A549 treated with GW870086 at 1 μM for 4 hours (cell line): ENCODE measurements around the gene OGDHL. TPM values are rescaled to one million over a fixed set of nuclear protein-coding genes. Genes with fewer than 3 reads are reported as not detected.

Experiments used
- total RNA-seq: library from RNA; stranded (reverse); fragments of 200-300 nt; extraction: Qiagen RNA extraction; gene quantifications from 5 replicates; pipeline ENCODE4 v1.2.3, GENCODE V29; 2022; ENCODE audit warnings: low read depth

OGDHL gene
- total RNA-seq = 0.13 to 0.49 TPM (median 0.21 TPM) in 5 replicates

GRCh38 chr10:49761789-49762565 is at the start of gene OGDHL:
Gene OGDHL (minus strand): TSS chr10:49762323. CDS start chr10:49758592, 3,731 bp downstream.

Other genes with a start within 250 kb of the OGDHL start
- 4.6 to 6.3 TPM (median 5.6 TPM) in 5 replicates for gene ERCC6, start 223.2 kb downstream of the OGDHL start, total RNA-seq
- gene SLC18A3, start 152.0 kb downstream of the OGDHL start, total RNA-seq = not detected in 5 replicates
- gene CHAT, start 148.3 kb downstream of the OGDHL start, total RNA-seq = not detected in 5 replicates
- not detected in 5 replicates for gene C10orf53, start 82.7 kb downstream of the OGDHL start, total RNA-seq
- 12.9 to 19.6 TPM (median 19.3 TPM) in 5 replicates for gene PARG, start 179.7 kb upstream of the OGDHL start, total RNA-seq
- 14.8 to 22.6 TPM (median 19.3 TPM) in 5 replicates for gene TIMM23B, start 179.7 kb upstream of the OGDHL start, total RNA-seq
- 6.8 to 9.7 TPM (median 8.6 TPM) in 5 replicates for gene AGAP6, start 226.1 kb upstream of the OGDHL start, total RNA-seq